ENCODE measurements around the gene MPEG1. TPM values are rescaled to one million over a fixed set of nuclear protein-coding genes. Genes with fewer than 3 reads are reported as not detected.

MPEG1 gene
- total RNA-seq, 1 experiment from 2014 or later = 0.08 TPM

DNA sequence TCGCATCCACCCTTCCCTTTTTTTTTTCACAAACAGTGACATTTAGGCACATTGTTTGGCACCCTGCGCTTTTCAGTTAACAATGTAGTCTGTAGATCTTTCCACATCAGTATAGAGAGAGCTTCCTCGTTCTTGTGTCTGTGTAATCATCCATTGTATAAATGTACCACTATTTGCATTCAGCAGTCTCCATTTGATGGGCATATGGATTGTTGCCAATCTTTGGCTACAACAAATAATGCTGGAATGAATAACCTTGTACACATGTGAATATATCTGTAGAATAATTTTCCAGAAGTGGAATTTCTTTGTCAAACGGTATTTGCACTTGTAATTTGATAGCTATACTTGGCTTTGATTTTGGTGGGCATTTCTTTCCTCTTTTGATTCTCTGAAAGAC lies 17.1 kb downstream of the MPEG1 start:
- H3K9me3 ChIP-seq (ENCODE audit: control insufficient read depth, insufficient read depth, low read depth, low read length) = no peaks in the 10 kb centered on the region
- BruUV-seq (replicated peaks) = no TSS peak
- ChIA-PET CTCF (no interaction called here), POLR2A (no interaction called here)
- no peak overlapping the region for H3K4me3 ChIP-seq (ENCODE audit: low read depth in 2 of 2, low read length in 2 of 2)
- H3K4me1 ChIP-seq (ENCODE audit: control insufficient read depth, insufficient read depth, low read length) = no peaks in the 10 kb centered on the region
- TF ChIP-seq SIN3A (IDR thresholded peaks at IDR 0.05; ENCODE audit: borderline replicate concordance, insufficient read depth, low read depth, low read length) (no peak), POLR2AphosphoS5 (IDR thresholded peaks at IDR 0.05; ENCODE audit: low read depth, low read length) (no peak)
- intact Hi-C loops (cut with micrococcal nuclease; ENCODE audit: unreplicated experiment) = no loop called here
- in situ Hi-C loops (cut with HindIII; ENCODE audit: low pct_unique_long_range_greater_than_20kb, low sequenced_read_pairs) = no loop called here
- no peak for ATAC-seq
- H3K36me3 ChIP-seq (ENCODE audit: control insufficient read depth, insufficient read depth, low read length) = no peaks in the 10 kb centered on the region
- DNase-seq (ENCODE audit: low read depth, low spot score) = no peak
- no peak overlapping the region for H3K27ac ChIP-seq (ENCODE audit: low read length)
- H3K27me3 ChIP-seq (ENCODE audit: control insufficient read depth, insufficient read depth, low read length) = peaks cover 6% of the 10 kb centered on the region

DNA sequence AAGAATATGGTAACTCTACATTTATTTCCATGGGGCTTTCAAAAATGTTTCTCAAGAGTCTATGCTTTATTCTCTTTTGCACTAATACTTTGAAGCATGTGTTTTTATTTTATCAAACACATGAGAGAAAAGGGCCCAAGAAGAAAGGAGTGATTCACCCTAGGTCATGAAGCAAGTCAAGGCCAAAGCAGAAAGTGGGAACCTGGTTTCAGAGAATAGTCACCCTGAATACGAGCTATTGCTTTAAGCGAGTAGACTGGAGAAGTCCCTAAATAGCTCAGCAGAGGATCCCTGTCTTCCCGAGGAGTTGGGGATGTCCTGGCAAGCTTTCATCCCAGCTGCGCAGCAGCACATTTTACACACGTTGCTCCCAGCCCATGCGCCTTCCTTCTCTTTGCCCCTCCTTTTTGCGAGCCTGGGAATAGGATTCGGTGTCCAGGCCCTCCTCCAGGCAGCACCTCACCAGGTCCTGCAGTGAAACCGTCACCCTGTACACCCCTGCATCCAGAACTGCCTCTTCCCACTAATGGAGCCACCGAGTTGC lies 19.1 kb downstream of the MPEG1 start:
- CTCF ChIA-PET = interaction anchor here (0.6 kb wide), 1 partner anchor 142 kb away, joined by 4 read pairs; no protein-coding TSS in a partner anchor
- H3K27ac ChIP-seq (ENCODE audit: low read length) = no peak overlapping the region
- POLR2A ChIA-PET = no interaction called here
- no peak overlapping the region for H3K4me3 ChIP-seq (ENCODE audit: low read depth in 2 of 2, low read length in 2 of 2)
- no peaks in the 10 kb centered on the region for H3K9me3 ChIP-seq (ENCODE audit: control insufficient read depth, insufficient read depth, low read depth, low read length)
- no peaks in the 10 kb centered on the region for H3K36me3 ChIP-seq (ENCODE audit: control insufficient read depth, insufficient read depth, low read length)
- peaks cover 7% of the 10 kb centered on the region for H3K27me3 ChIP-seq (ENCODE audit: control insufficient read depth, insufficient read depth, low read length)
- in situ Hi-C loops (cut with HindIII; ENCODE audit: low pct_unique_long_range_greater_than_20kb, low sequenced_read_pairs) = no loop called here
- intact Hi-C loops (cut with micrococcal nuclease; ENCODE audit: unreplicated experiment) = no loop called here
- ATAC-seq (no peak), DNase-seq (ENCODE audit: low read depth, low spot score) (no peak)
- TF ChIP-seq SIN3A (IDR thresholded peaks at IDR 0.05; ENCODE audit: borderline replicate concordance, insufficient read depth, low read depth, low read length) (no peak), POLR2AphosphoS5 (IDR thresholded peaks at IDR 0.05; ENCODE audit: low read depth, low read length) (no peak), TCF7L2 (IDR thresholded peaks at IDR 0.05; ENCODE audit: low read depth, low read length) (no peak)
- TF ChIP-seq, protein P1, sequence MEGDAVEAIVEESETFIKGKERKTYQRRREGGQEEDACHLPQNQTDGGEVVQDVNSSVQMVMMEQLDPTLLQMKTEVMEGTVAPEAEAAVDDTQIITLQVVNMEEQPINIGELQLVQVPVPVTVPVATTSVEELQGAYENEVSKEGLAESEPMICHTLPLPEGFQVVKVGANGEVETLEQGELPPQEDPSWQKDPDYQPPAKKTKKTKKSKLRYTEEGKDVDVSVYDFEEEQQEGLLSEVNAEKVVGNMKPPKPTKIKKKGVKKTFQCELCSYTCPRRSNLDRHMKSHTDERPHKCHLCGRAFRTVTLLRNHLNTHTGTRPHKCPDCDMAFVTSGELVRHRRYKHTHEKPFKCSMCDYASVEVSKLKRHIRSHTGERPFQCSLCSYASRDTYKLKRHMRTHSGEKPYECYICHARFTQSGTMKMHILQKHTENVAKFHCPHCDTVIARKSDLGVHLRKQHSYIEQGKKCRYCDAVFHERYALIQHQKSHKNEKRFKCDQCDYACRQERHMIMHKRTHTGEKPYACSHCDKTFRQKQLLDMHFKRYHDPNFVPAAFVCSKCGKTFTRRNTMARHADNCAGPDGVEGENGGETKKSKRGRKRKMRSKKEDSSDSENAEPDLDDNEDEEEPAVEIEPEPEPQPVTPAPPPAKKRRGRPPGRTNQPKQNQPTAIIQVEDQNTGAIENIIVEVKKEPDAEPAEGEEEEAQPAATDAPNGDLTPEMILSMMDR (IDR thresholded peaks at IDR 0.05) = no peak
- TF ChIP-seq, protein P2, sequence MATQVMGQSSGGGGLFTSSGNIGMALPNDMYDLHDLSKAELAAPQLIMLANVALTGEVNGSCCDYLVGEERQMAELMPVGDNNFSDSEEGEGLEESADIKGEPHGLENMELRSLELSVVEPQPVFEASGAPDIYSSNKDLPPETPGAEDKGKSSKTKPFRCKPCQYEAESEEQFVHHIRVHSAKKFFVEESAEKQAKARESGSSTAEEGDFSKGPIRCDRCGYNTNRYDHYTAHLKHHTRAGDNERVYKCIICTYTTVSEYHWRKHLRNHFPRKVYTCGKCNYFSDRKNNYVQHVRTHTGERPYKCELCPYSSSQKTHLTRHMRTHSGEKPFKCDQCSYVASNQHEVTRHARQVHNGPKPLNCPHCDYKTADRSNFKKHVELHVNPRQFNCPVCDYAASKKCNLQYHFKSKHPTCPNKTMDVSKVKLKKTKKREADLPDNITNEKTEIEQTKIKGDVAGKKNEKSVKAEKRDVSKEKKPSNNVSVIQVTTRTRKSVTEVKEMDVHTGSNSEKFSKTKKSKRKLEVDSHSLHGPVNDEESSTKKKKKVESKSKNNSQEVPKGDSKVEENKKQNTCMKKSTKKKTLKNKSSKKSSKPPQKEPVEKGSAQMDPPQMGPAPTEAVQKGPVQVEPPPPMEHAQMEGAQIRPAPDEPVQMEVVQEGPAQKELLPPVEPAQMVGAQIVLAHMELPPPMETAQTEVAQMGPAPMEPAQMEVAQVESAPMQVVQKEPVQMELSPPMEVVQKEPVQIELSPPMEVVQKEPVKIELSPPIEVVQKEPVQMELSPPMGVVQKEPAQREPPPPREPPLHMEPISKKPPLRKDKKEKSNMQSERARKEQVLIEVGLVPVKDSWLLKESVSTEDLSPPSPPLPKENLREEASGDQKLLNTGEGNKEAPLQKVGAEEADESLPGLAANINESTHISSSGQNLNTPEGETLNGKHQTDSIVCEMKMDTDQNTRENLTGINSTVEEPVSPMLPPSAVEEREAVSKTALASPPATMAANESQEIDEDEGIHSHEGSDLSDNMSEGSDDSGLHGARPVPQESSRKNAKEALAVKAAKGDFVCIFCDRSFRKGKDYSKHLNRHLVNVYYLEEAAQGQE (IDR thresholded peaks at IDR 0.05; ENCODE audit: insufficient read depth in 1 of 2, low read depth in 2 of 2, low read length in 1 of 2) = no peak
- no TSS peak for BruUV-seq (replicated peaks)
- no peaks in the 10 kb centered on the region for H3K4me1 ChIP-seq (ENCODE audit: control insufficient read depth, insufficient read depth, low read length)

DNA sequence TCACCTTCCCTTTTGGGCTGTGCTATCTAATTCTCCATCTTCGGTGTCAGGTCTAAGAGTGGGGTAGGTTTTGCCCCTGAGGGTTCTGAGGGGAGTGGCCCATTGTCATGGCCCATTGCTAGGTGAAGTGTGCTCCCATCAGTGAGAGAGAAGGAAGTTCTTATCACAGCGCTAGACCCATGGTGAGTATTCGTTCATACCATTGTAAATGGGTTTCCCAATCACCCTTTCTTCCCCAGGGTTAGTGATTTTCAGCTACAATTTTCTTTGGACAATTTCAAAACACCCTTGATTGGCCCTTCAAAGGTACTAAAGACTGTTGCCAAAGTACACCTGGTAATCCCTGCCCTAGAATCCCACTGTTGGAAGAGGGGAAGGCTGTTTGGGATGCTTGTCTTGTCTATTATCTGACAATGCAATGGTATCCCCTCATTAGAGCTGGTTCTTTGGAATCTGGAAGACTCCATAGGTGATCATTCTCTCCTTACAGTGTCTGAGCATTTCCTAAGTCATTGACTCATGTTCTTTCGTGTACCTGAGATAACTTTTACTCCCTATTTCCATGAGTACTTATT lies 20.2 kb downstream of the MPEG1 start:
- no peak for ATAC-seq
- intact Hi-C loops (cut with micrococcal nuclease; ENCODE audit: unreplicated experiment) = no loop called here
- Histone ChIP-seq H3K9me3 (ENCODE audit: control insufficient read depth, insufficient read depth, low read depth, low read length) (no peaks in the 10 kb centered on the region), H3K36me3 (ENCODE audit: control insufficient read depth, insufficient read depth, low read length) (no peaks in the 10 kb centered on the region), H3K4me3 (ENCODE audit: low read depth in 2 of 2, low read length in 2 of 2) (no peak overlapping the region), H3K27me3 (ENCODE audit: control insufficient read depth, insufficient read depth, low read length) (peaks cover 9% of the 10 kb centered on the region), H3K27ac (ENCODE audit: low read length) (no peak overlapping the region), H3K4me1 (ENCODE audit: control insufficient read depth, insufficient read depth, low read length) (no peaks in the 10 kb centered on the region)
- no TSS peak for BruUV-seq (replicated peaks)
- in situ Hi-C loops (cut with HindIII; ENCODE audit: low pct_unique_long_range_greater_than_20kb, low sequenced_read_pairs) = no loop called here
- TF ChIP-seq, protein P1 (IDR thresholded peaks at IDR 0.05) = no peak
- TF ChIP-seq, protein P2 (IDR thresholded peaks at IDR 0.05; ENCODE audit: insufficient read depth in 1 of 2, low read depth in 2 of 2, low read length in 1 of 2) = no peak
- TF ChIP-seq POLR2AphosphoS5 (IDR thresholded peaks at IDR 0.05; ENCODE audit: low read depth, low read length) (no peak), TCF7L2 (IDR thresholded peaks at IDR 0.05; ENCODE audit: low read depth, low read length) (no peak), SIN3A (IDR thresholded peaks at IDR 0.05; ENCODE audit: borderline replicate concordance, insufficient read depth, low read depth, low read length) (no peak)
- ChIA-PET CTCF (no interaction called here), POLR2A (no interaction called here)
- no peak for DNase-seq (ENCODE audit: low read depth, low spot score)

Data from Panc1 (cell line).